ENCODE data around the gene LGSN. TPM values are rescaled to one million over a fixed set of nuclear protein-coding genes. Genes with fewer than 3 reads are reported as not detected.
"Not testable (repeated sequence)": the region's sequence is repeated elsewhere in the genome, so short reads cannot be mapped to it uniquely, and the experiment has no call there.

Gene LGSN
- under 0.01 and 0.32 TPM in 2 replicates for total RNA-seq

- H3K4me3 ChIP-seq (ENCODE audit: low read depth, low read length): no peak within 1 kb of the TSS
- DNase-seq (ENCODE audit: low read depth): no peak
- no peak for TF ChIP-seq CTCF (IDR thresholded peaks at IDR 0.05; ENCODE audit: insufficient read depth, low read depth, low read length)
These were observed at the start of gene LGSN for GRCh38 chr6:63319939-63320338. Gene LGSN (minus strand): TSS chr6:63319983. CDS start chr6:63319943, 40 bp downstream.

GRCh38 chr6:63368347-63368746 is 48.6 kb upstream of the LGSN start:
- DNase-seq (ENCODE audit: low read depth): no peak
- TF ChIP-seq CTCF (IDR thresholded peaks at IDR 0.05; ENCODE audit: insufficient read depth, low read depth, low read length): no peak
- H3K4me3 ChIP-seq (ENCODE audit: low read depth, low read length): no peak overlapping the region

GRCh38 chr6:63362500-63363120 is 42.8 kb upstream of the LGSN start:
- not testable (repeated sequence) for DNase-seq (ENCODE audit: low read depth); H3K4me3 ChIP-seq (ENCODE audit: low read depth, low read length)

- DNase-seq (ENCODE audit: low read depth); H3K4me3 ChIP-seq (ENCODE audit: low read depth, low read length): not testable (repeated sequence)
These were observed 37.6 kb upstream of the LGSN start for GRCh38 chr6:63357384-63357783.

GRCh38 chr6:63355632-63356031 is 35.8 kb upstream of the LGSN start:
- no peak for TF ChIP-seq CTCF (IDR thresholded peaks at IDR 0.05; ENCODE audit: insufficient read depth, low read depth, low read length)
- H3K4me3 ChIP-seq (ENCODE audit: low read depth, low read length): no peak overlapping the region
- no peak for DNase-seq (ENCODE audit: low read depth)

- no peak for TF ChIP-seq CTCF (IDR thresholded peaks at IDR 0.05; ENCODE audit: insufficient read depth, low read depth, low read length)
- H3K4me3 ChIP-seq (ENCODE audit: low read depth, low read length): peak overlapping the region; percentile 31
- DNase-seq (ENCODE audit: low read depth): no peak
These were observed 33.5 kb upstream of the LGSN start for GRCh38 chr6:63353286-63353630.

- peak; percentile 78 for DNase-seq (ENCODE audit: low read depth)
- peak; percentile 67 for TF ChIP-seq CTCF (IDR thresholded peaks at IDR 0.05; ENCODE audit: insufficient read depth, low read depth, low read length)
- peak overlapping the region; percentile 31 for H3K4me3 ChIP-seq (ENCODE audit: low read depth, low read length)
These were observed 32.9 kb upstream of the LGSN start for GRCh38 chr6:63352544-63353285.

- peak; percentile 49 for TF ChIP-seq CTCF (IDR thresholded peaks at IDR 0.05; ENCODE audit: insufficient read depth, low read depth, low read length)
- DNase-seq (ENCODE audit: low read depth): peak; percentile 71
These were observed 32.3 kb upstream of the LGSN start for GRCh38 chr6:63352069-63352543.

More at GRCh38 chr6:63352069-63352543, 32.3 kb upstream of the LGSN start:
- no peak overlapping the region for H3K4me3 ChIP-seq (ENCODE audit: low read depth, low read length)
